Measurements from ENCODE around the gene S100A12. TPM values are rescaled to one million over a fixed set of nuclear protein-coding genes. Genes with fewer than 3 reads are reported as not detected.

The S100A12 gene
- polyA plus RNA-seq, 1 of the 3 experiments (the other 2 are of a cell fraction) = not detected

- TF ChIP-seq REST (IDR thresholded peaks at IDR 0.05; ENCODE audit: low read depth, low read length) (no peak), USF2 (IDR thresholded peaks at IDR 0.05; ENCODE audit: borderline replicate concordance, low read depth, low read length) (no peak), SIN3A (IDR thresholded peaks at IDR 0.05; ENCODE audit: borderline replicate concordance, low read depth, low read length) (no peak)
These were observed 18.9 kb downstream of the S100A12 start (continued) for GRCh38 chr1:153356392-153357075.

GRCh38 chr1:153355445-153356071 is 19.9 kb downstream of the S100A12 start:
- 7% methylated on average over 8 of the region's 10 CpGs for WGBS (ENCODE audit: low lambda C conversion rate)
- ChIA-PET CTCF (interaction anchor here (0.8 to 11.7 kb wide), 8 partner anchors 10 to 217 kb away, joined by 4 to 336 read pairs (median 4); no protein-coding TSS in a partner anchor), POLR2A (no interaction called here)
- H4K20me1 ChIP-seq (ENCODE audit: insufficient read depth) = no peaks in the 10 kb centered on the region
- no peak overlapping the region for H2AFZ ChIP-seq (ENCODE audit: low read depth)
- H3K9ac ChIP-seq = no peak overlapping the region
- H3F3A ChIP-seq (replicated peaks; ENCODE audit: insufficient read depth) = peaks cover 4% of the 10 kb centered on the region
- no peak overlapping the region for H3K4me2 ChIP-seq
- no peaks in the 10 kb centered on the region for H3K9me2 ChIP-seq
- no peaks in the 10 kb centered on the region for H3K9me3 ChIP-seq
- H3K4me1 ChIP-seq (ENCODE audit: control insufficient read depth in 1 of 2, insufficient read depth in 2 of 2, low read depth in 1 of 2, low read length in 1 of 2) = no peaks in the 10 kb centered on the region
- no peaks in the 10 kb centered on the region for H3K36me3 ChIP-seq (replicated peaks in 1 of 2; ENCODE audit: control insufficient read depth in 1 of 2, insufficient read depth in 2 of 2, low read length in 1 of 2)
- peak; percentile 59 for DNase-seq
- H3K27me3 ChIP-seq (ENCODE audit: insufficient read depth) = peaks cover 67% of the 10 kb centered on the region
- H3K4me3 ChIP-seq (ENCODE audit: low read depth in 2 of 2, low read length in 1 of 2) = no peak overlapping the region; a peak in 1 of 4 replicates
- TF ChIP-seq, protein P1, sequence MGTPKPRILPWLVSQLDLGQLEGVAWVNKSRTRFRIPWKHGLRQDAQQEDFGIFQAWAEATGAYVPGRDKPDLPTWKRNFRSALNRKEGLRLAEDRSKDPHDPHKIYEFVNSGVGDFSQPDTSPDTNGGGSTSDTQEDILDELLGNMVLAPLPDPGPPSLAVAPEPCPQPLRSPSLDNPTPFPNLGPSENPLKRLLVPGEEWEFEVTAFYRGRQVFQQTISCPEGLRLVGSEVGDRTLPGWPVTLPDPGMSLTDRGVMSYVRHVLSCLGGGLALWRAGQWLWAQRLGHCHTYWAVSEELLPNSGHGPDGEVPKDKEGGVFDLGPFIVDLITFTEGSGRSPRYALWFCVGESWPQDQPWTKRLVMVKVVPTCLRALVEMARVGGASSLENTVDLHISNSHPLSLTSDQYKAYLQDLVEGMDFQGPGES (IDR thresholded peaks at IDR 0.05; ENCODE audit: low read depth, low read length) = no peak
- TF ChIP-seq MEF2A (IDR thresholded peaks at IDR 0.05; ENCODE audit: borderline replicate concordance, low read depth) (no peak), SIN3A (IDR thresholded peaks at IDR 0.05; ENCODE audit: borderline replicate concordance, low read depth, low read length) (no peak), NFIC (IDR thresholded peaks at IDR 0.05; ENCODE audit: borderline replicate concordance) (no peak), ELF1 (IDR thresholded peaks at IDR 0.05) (no peak), POLR2AphosphoS5 (IDR thresholded peaks at IDR 0.05; ENCODE audit: low read depth, low read length) (no peak), JUND (IDR thresholded peaks at IDR 0.05) (no peak), PBX3 (IDR thresholded peaks at IDR 0.05) (no peak), SMC3 (IDR thresholded peaks at IDR 0.05; ENCODE audit: low read depth, low read length) (peak; percentile 44), EZH2phosphoT487 (IDR thresholded peaks at IDR 0.05; ENCODE audit: borderline replicate concordance, low read depth) (no peak), FOXM1 (IDR thresholded peaks at IDR 0.05; ENCODE audit: low read depth) (no peak), RAD21 (IDR thresholded peaks at IDR 0.05; ENCODE audit: low read length) (peak; percentile 62), REST (IDR thresholded peaks at IDR 0.05; ENCODE audit: low read depth, low read length) (no peak), CTCF (IDR thresholded peaks at IDR 0.05) (peak; percentile 54)
- no peak overlapping the region for H3K27ac ChIP-seq (ENCODE audit: low read depth in 2 of 2, low read length in 1 of 2)
- H3K79me2 ChIP-seq (ENCODE audit: insufficient read depth) = no peaks in the 10 kb centered on the region

Data from SK-N-SH (cell line).